Measurements from ENCODE around the gene HSD11B2. TPM values are rescaled to one million over a fixed set of nuclear protein-coding genes. Genes with fewer than 3 reads are reported as not detected.

Gene HSD11B2
- total RNA-seq, 2 donors from 2014 or later: not detected

DNA sequence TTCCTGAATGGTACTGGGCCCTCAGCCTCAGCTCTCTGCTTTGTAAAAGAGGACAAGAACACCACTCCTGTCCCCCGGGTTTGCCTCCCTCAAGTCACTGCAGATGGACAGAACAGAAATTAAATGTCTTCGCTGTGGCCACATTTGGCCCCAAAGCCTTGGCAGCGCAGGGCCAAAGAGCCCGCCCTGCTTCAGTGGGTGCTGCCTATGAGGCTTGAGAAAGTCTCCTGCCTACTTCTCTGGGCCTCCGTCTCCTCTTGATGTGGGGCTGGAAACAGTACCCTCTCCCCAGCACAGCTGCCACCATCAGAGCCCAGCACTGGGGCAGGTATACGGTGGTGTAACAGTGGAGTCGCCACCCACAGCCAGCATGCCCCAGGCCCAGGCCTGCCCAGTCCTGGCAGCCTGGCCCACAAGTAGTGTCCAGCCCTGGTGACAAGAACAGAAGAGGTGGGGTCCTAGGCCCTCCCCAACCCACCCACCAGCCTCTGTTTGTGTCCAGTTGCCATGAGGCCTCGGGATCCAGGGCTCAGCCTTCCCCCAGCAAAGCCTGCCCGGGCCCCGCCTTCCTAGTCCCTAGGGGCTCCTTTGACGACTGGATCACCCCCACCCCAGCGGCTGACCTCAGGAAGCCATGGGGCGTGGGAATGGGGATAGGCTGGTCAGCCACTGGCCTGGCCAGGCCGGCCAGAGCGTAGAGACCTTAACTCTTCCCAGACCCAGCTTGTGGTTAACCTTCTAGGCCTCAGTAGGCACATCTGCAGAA, 33.7 kb upstream of the HSD11B2 start:
- no peak overlapping the region for H3K4me3 ChIP-seq
- no peak for TF ChIP-seq CTCF (IDR thresholded peaks at IDR 0.05)
- H3K4me1 ChIP-seq (ENCODE audit: control insufficient read depth in 1 of 2, low read depth in 2 of 2): peaks cover 6 to 28% of the 10 kb centered on the region in 2 donors
- ATAC-seq (ENCODE audit: insufficient number of reproducible peaks, low FRiP score, low read depth) (no peak), DNase-seq (ENCODE audit: low spot score) (no peak)
- no peaks in the 10 kb centered on the region for H3K36me3 ChIP-seq
- no peaks in the 10 kb centered on the region for H3K9me3 ChIP-seq
- H3K27ac ChIP-seq: no peak overlapping the region
- H3K27me3 ChIP-seq (replicated peaks; ENCODE audit: insufficient read depth): peaks cover 3% of the 10 kb centered on the region

GRCh38 chr16:67397812-67398545, 32.9 kb upstream of the HSD11B2 start:
- Histone ChIP-seq H3K4me3 (no peak overlapping the region), H3K9me3 (no peaks in the 10 kb centered on the region), H3K4me1 (ENCODE audit: control insufficient read depth in 1 of 2, low read depth in 2 of 2) (peaks cover 6 to 25% of the 10 kb centered on the region in 2 donors), H3K36me3 (no peaks in the 10 kb centered on the region), H3K27me3 (replicated peaks; ENCODE audit: insufficient read depth) (peaks cover 3% of the 10 kb centered on the region), H3K27ac (no peak overlapping the region)
- no peak for TF ChIP-seq CTCF (IDR thresholded peaks at IDR 0.05)
- ATAC-seq (ENCODE audit: insufficient number of reproducible peaks, low FRiP score, low read depth): no peak
- no peak for DNase-seq (ENCODE audit: low spot score)

- peaks cover 3 to 18% of the 10 kb centered on the region in 2 donors for H3K4me1 ChIP-seq (ENCODE audit: control insufficient read depth in 1 of 2, low read depth in 2 of 2)
- ATAC-seq (ENCODE audit: insufficient number of reproducible peaks, low FRiP score, low read depth) (no peak), DNase-seq (ENCODE audit: low spot score) (no peak)
- no peak for TF ChIP-seq CTCF (IDR thresholded peaks at IDR 0.05)
- no peak overlapping the region for H3K4me3 ChIP-seq
- H3K36me3 ChIP-seq: no peaks in the 10 kb centered on the region
- no peak overlapping the region for H3K27ac ChIP-seq
- H3K9me3 ChIP-seq: no peaks in the 10 kb centered on the region
- H3K27me3 ChIP-seq (replicated peaks; ENCODE audit: insufficient read depth): peaks cover 3% of the 10 kb centered on the region
Observed at GRCh38 chr16:67398546-67399217, 32.2 kb upstream of the HSD11B2 start.

DNA sequence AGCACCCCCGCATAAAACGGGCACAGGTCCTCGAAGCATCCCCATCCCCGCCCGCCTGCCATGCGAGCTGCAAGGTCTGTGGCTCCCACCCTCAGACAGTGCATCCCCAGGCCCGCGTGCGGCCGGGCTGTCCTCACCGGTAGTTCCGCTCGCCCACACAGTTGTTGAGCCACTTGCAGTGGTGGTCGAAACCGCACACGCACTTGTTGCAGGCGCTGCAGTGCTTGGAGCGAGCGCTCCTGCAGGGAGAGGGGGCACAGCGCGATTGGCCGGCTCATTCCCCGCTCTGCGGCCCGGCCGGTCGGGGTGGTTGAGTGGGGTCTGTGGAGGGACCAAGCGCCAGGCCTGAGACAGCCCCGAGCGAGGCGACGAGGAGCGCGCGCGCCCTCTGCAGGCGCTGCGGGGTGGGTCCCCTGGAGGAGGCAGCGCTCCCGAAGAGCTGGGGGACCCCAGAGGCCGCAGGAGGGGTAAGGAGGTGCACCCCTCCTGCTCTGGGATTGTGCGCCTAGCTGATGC, 31.6 kb upstream of the HSD11B2 start:
- no peak overlapping the region for H3K4me3 ChIP-seq
- H3K9me3 ChIP-seq: no peaks in the 10 kb centered on the region
- no peaks in the 10 kb centered on the region for H3K36me3 ChIP-seq
- H3K4me1 ChIP-seq (ENCODE audit: control insufficient read depth in 1 of 2, low read depth in 2 of 2): peaks cover under 1 to 12% of the 10 kb centered on the region in 2 donors
- H3K27me3 ChIP-seq (replicated peaks; ENCODE audit: insufficient read depth): peaks cover 3% of the 10 kb centered on the region
- peak; percentile 54 for TF ChIP-seq CTCF (IDR thresholded peaks at IDR 0.05)
- DNase-seq (ENCODE audit: low spot score): no peak
- ATAC-seq (ENCODE audit: insufficient number of reproducible peaks, low FRiP score, low read depth): no peak
- no peak overlapping the region for H3K27ac ChIP-seq
